ENCODE results near the gene CENPA.

DNA sequence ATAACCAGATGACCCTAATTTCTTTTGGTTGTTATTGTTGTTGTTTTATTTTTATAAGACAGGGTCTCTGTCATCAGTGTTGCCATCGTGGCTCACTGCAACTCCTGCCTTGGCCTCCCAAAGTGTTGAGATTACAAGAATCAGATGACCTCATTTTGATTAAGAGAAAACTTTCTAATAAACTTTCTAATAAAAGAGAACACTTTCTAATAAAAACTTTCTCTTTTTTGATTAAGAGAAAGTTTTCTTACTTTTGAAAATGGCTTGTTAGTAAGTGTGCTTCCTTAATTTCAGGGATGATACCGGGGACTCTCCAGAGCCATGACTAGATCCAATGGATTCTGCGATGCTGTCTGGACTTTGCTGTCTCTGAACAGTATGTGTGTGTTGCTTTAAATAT, 7.7 kb downstream of the CENPA start:
- TF ChIP-seq CTCF (conservative IDR thresholded peaks at IDR 0.05 in 1 of 2, IDR thresholded peaks at IDR 0.05 in 1 of 2; ENCODE audit: extremely low read depth in 1 of 2, insufficient read depth in 1 of 2, low read depth in 1 of 2, low read length in 2 of 2): no peak
- no peak for TF ChIP-seq EZH2 (IDR thresholded peaks at IDR 0.05; ENCODE audit: borderline replicate concordance, low read length)

Data from mammary epithelial cell (primary cell).